Activated T-helper 9 cell treated with anti-CD3 and anti-CD28 coated beads, Interleukin-2, amount 50 U/mL, for 16 hours (primary cell): Measurements from ENCODE around the gene CWF19L1.

Experiments
- DNase-seq: peaks from one replicate; pipeline ENCODE4 v3.0.0-alpha.2; 2020; ENCODE audit warnings: low read depth

The CWF19L1 gene

GRCh38 chr10:100248820-100249219 lies 18.6 kb downstream of the CWF19L1 start:
- DNase-seq: no peak

GRCh38 chr10:100245484-100246220 lies 21.8 kb downstream of the CWF19L1 start:
- no peak for DNase-seq

GRCh38 chr10:100239851-100240250 lies 27.6 kb downstream of the CWF19L1 start:
- DNase-seq: no peak

GRCh38 chr10:100238429-100238828 lies 29.0 kb downstream of the CWF19L1 start:
- DNase-seq: no peak

- no peak for DNase-seq
Measured at GRCh38 chr10:100232101-100232500, 35.3 kb downstream of the CWF19L1 start.

GRCh38 chr10:100229819-100230422 lies 37.5 kb downstream of the CWF19L1 start:
- DNase-seq: no peak

- DNase-seq: no peak
Measured at GRCh38 chr10:100223879-100224278, 43.6 kb downstream of the CWF19L1 start.

- DNase-seq: no peak
Measured at GRCh38 chr10:100222529-100222928, 44.9 kb downstream of the CWF19L1 start.

- no peak for DNase-seq
Measured at GRCh38 chr10:100216006-100216405, 51.4 kb downstream of the CWF19L1 start.

GRCh38 chr10:100209303-100209702 lies 58.1 kb downstream of the CWF19L1 start:
- no peak for DNase-seq

- no peak for DNase-seq
Measured at GRCh38 chr10:100208276-100208675, 59.2 kb downstream of the CWF19L1 start.

- DNase-seq: no peak
Measured at GRCh38 chr10:100204370-100204769, 63.1 kb downstream of the CWF19L1 start.

GRCh38 chr10:100201549-100201948 lies 65.9 kb downstream of the CWF19L1 start:
- no peak for DNase-seq

- no peak for DNase-seq
Measured at GRCh38 chr10:100194711-100195110, 72.7 kb downstream of the CWF19L1 start.

- no peak for DNase-seq
Measured at GRCh38 chr10:100192350-100192749, 75.1 kb downstream of the CWF19L1 start.

GRCh38 chr10:100186253-100187212 lies 80.9 kb downstream of the CWF19L1 start:
- peak; percentile 8 for DNase-seq

GRCh38 chr10:100185364-100186252 lies 81.8 kb downstream of the CWF19L1 start, which contains the start of gene ERLIN1:
Gene ERLIN1 (minus strand): TSS chr10:100186029. CDS start chr10:100185626, 403 bp downstream.
- peak; percentile 91 for DNase-seq

- no peak for DNase-seq
Measured at GRCh38 chr10:100184840-100185239, 82.6 kb downstream of the CWF19L1 start.

- no peak for DNase-seq
Measured at GRCh38 chr10:100184426-100184825, 83.0 kb downstream of the CWF19L1 start.

GRCh38 chr10:100183481-100183880 lies 84.0 kb downstream of the CWF19L1 start:
- no peak for DNase-seq

- DNase-seq: no peak
Measured at GRCh38 chr10:100182908-100183307, 84.5 kb downstream of the CWF19L1 start.
